ENCODE data around the gene DNAJC5. TPM values are rescaled to one million over a fixed set of nuclear protein-coding genes. Genes with fewer than 3 reads are reported as not detected.

The DNAJC5 gene
- total RNA-seq, 1 experiment from 2014 or later: 28.5 TPM

DNA sequence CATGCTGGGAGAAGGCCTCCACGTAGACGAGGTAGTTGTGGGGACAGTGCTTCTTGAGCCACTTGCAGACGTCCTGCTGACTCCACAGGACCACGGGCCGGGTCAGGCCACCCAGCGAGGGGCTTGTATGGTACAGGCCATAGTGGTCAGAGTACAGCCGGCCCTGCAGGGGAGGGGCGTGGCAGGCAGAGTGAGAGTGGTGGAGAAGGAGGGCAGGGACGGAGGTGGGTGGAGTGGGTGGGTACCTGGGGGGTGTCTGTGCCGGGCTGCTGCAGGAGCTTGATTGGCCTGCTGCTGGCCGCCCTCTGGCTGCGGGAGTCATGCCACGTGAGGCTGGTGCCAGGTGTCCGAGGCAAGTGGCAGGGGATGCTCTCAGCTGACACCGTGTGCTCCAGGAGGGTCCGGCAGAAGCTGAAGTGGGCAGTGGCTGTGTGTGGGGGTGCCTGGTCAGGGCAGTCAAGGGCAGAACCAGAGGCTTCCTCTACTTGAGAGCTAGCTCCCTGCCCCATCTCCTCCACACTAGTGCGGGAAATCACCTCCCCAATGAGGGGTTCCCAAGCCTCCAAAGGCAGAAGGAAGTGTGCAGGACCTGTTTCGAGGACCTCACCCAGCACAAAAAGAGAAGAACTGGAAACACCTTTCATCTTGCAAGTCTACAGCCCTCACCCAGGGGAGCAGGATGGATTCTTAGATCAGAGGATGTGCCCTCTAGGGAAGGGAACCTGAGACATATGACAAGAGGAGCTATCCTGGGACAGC, 82.2 kb downstream of the DNAJC5 start (continued):
- TF ChIP-seq, protein P1, sequence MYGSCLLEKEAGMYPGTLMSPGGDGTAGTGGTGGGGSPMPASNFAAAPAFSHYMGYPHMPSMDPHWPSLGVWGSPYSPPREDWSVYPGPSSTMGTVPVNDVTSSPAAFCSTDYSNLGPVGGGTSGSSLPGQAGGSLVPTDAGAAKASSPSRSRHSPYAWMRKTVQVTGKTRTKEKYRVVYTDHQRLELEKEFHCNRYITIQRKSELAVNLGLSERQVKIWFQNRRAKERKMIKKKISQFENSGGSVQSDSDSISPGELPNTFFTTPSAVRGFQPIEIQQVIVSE (CRISPR knock-in tag; IDR thresholded peaks at IDR 0.05; ENCODE audit: borderline replicate concordance): no peak
- no peak for TF ChIP-seq JAZF1 (CRISPR knock-in tag; IDR thresholded peaks at IDR 0.05)
- TF ChIP-seq ESRRA (CRISPR knock-in tag; IDR thresholded peaks at IDR 0.05; ENCODE audit: borderline replicate concordance): no peak

DNA sequence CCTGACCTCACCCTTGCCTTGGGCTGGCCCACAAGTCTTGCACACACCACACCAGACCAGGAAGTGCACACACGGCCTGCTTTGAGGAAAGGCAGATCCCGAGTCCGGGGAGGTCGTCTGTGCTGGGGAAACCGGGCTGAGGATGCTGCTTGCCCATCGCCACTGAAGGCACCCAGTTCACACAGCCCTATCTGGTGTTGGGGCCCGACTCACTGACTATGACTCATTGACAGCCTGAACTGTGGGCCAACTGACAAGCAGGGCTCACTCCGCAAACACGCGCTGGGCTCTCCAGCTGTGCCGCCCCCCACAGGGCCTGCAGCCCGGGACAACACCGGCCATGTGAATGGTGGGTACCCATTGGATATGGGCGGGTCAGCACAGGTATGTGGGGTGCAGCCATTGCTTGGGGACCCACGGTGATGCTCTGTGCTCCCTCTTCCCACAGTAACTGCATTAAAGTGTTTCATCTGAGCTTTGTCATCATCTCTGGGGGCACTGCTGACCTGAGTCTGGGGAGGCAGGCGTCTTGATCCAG, 82.9 kb downstream of the DNAJC5 start:
- ATAC-seq (no peak), DNase-seq (ENCODE audit: low spot score) (no peak)
- Mint-ChIP-seq H3K9me3 (no peaks in the 10 kb centered on the region), H3K27me3 (ENCODE audit: low read depth) (peaks cover 12% of the 10 kb centered on the region), H3K36me3 (peaks cover 3% of the 10 kb centered on the region), H3K4me1 (peaks cover 31% of the 10 kb centered on the region), H3K27ac (no peak overlapping the region), H3K4me3 (peak overlapping the region; percentile 76)
- ChIA-PET POLR2A (no interaction called here), CTCF (no interaction called here)
- peak; percentile 61; the same call in 1 of the 2 replicates for TF ChIP-seq GABPB1 (CRISPR knock-in tag; IDR thresholded peaks at IDR 0.05)
- no peak for TF ChIP-seq ZNF423 (CRISPR knock-in tag; IDR thresholded peaks at IDR 0.05)

DNA sequence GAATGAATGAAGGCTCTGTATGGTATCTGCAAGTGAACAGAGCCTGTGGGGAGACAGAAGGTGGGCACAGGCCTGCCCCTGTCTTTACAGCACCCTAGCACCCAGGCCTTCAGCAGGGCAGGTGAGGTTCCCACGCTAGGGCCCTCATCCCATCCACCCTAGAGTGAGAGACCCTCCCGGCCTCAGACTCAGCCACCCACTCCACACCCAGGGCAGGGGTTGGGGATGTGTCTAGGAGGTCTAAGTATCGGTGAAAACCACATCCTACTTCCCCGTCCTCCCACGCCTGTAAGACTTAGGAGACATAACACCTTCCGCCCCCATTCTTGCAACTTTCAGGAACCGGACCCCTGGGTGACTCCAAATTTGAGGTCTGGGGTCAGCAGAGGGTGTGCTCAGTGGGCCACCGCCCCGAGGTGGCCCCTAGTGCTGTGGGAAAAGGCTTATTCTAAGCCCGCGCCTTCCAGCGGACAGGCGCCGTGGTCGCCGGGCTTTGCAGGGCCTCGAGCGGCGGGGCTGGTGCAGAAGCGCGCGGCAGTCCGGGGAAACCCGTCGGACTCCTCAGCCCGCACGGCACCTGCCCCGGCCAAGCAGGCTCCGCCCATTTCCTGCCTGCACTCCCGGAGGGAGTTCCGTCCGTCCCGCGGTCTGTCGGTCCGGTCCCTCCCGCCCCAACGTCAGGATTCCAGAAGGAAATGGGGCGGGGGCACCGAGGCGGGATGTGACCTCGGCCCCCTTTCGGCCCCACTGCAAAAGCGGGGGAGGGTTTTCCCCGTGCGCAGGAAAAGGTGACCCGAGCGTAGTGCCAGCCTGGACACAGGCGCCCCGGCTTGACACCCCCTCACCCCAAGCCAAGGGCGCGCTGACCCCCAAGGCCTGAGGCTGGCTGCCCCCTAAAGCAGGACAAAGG, 83.6 kb downstream of the DNAJC5 start:
- Mint-ChIP-seq H3K9me3 (no peaks in the 10 kb centered on the region), H3K4me1 (peaks cover 25% of the 10 kb centered on the region), H3K27me3 (ENCODE audit: low read depth) (peaks cover 10% of the 10 kb centered on the region), H3K36me3 (peaks cover 8% of the 10 kb centered on the region), H3K27ac (0 out of 2 replicates have a peak overlapping the region, but pooled peaks have one; percentile 53), H3K4me3 (peak overlapping the region; percentile 76)
- ChIA-PET CTCF (interaction anchor here (0.7 to 3.1 kb wide), 16 partner anchors 19 to 482 kb away, joined by 3 to 51 read pairs (median 13); partner anchors contain the start of genes C20orf204, DNAJC5, LKAAEAR1 and PTK6), POLR2A (no interaction called here)
- DNase-seq (ENCODE audit: low spot score) (peak; percentile 89), ATAC-seq (peak; percentile 53)
- TF ChIP-seq ETV6 (CRISPR knock-in tag; IDR thresholded peaks at IDR 0.05): peak; percentile 68; the same call in 1 of the 2 replicates
- no peak for TF ChIP-seq NFYB (CRISPR knock-in tag; conservative IDR thresholded peaks at IDR 0.05; ENCODE audit: low read depth)
- TF ChIP-seq MXD4 (CRISPR knock-in tag; IDR thresholded peaks at IDR 0.05; ENCODE audit: borderline replicate concordance): no peak
- TF ChIP-seq KAT7 (CRISPR knock-in tag; IDR thresholded peaks at IDR 0.05; ENCODE audit: borderline replicate concordance): no peak
- TF ChIP-seq JUN (CRISPR knock-in tag; IDR thresholded peaks at IDR 0.05): no peak
- TF ChIP-seq, protein P2, sequence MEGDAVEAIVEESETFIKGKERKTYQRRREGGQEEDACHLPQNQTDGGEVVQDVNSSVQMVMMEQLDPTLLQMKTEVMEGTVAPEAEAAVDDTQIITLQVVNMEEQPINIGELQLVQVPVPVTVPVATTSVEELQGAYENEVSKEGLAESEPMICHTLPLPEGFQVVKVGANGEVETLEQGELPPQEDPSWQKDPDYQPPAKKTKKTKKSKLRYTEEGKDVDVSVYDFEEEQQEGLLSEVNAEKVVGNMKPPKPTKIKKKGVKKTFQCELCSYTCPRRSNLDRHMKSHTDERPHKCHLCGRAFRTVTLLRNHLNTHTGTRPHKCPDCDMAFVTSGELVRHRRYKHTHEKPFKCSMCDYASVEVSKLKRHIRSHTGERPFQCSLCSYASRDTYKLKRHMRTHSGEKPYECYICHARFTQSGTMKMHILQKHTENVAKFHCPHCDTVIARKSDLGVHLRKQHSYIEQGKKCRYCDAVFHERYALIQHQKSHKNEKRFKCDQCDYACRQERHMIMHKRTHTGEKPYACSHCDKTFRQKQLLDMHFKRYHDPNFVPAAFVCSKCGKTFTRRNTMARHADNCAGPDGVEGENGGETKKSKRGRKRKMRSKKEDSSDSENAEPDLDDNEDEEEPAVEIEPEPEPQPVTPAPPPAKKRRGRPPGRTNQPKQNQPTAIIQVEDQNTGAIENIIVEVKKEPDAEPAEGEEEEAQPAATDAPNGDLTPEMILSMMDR (IDR thresholded peaks at IDR 0.05): no peak
- peak; percentile 96 for TF ChIP-seq ZNF121 (CRISPR knock-in tag; IDR thresholded peaks at IDR 0.05)
- TF ChIP-seq, protein P3, sequence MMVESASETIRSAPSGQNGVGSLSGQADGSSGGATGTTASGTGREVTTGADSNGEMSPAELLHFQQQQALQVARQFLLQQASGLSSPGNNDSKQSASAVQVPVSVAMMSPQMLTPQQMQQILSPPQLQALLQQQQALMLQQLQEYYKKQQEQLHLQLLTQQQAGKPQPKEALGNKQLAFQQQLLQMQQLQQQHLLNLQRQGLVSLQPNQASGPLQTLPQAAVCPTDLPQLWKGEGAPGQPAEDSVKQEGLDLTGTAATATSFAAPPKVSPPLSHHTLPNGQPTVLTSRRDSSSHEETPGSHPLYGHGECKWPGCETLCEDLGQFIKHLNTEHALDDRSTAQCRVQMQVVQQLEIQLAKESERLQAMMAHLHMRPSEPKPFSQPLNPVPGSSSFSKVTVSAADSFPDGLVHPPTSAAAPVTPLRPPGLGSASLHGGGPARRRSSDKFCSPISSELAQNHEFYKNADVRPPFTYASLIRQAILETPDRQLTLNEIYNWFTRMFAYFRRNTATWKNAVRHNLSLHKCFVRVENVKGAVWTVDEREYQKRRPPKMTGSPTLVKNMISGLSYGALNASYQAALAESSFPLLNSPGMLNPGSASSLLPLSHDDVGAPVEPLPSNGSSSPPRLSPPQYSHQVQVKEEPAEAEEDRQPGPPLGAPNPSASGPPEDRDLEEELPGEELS (CRISPR knock-in tag; IDR thresholded peaks at IDR 0.05): no peak
- TF ChIP-seq FOXP1 (CRISPR knock-in tag; IDR thresholded peaks at IDR 0.05; ENCODE audit: borderline replicate concordance): 0 out of 2 replicates have a peak, but pooled peaks have one; percentile 54
- TF ChIP-seq, protein P4, sequence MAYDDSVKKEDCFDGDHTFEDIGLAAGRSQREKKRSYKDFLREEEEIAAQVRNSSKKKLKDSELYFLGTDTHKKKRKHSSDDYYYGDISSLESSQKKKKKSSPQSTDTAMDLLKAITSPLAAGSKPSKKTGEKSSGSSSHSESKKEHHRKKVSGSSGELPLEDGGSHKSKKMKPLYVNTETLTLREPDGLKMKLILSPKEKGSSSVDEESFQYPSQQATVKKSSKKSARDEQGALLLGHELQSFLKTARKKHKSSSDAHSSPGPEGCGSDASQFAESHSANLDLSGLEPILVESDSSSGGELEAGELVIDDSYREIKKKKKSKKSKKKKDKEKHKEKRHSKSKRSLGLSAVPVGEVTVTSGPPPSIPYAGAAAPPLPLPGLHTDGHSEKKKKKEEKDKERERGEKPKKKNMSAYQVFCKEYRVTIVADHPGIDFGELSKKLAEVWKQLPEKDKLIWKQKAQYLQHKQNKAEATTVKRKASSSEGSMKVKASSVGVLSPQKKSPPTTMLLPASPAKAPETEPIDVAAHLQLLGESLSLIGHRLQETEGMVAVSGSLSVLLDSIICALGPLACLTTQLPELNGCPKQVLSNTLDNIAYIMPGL (CRISPR knock-in tag; IDR thresholded peaks at IDR 0.05): peak; percentile 65; the same call in 1 of the 2 replicates
- no peak for TF ChIP-seq NR3C1 (CRISPR knock-in tag; conservative IDR thresholded peaks at IDR 0.05; ENCODE audit: low read depth)
- TF ChIP-seq, protein P5, sequence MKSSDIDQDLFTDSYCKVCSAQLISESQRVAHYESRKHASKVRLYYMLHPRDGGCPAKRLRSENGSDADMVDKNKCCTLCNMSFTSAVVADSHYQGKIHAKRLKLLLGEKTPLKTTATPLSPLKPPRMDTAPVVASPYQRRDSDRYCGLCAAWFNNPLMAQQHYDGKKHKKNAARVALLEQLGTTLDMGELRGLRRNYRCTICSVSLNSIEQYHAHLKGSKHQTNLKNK (CRISPR knock-in tag; IDR thresholded peaks at IDR 0.05): no peak
- TF ChIP-seq IRF2 (CRISPR knock-in tag; IDR thresholded peaks at IDR 0.05; ENCODE audit: borderline replicate concordance, low read depth): no peak
- peak; percentile 33; the same call in 1 of the 2 replicates for TF ChIP-seq MYBL2 (CRISPR knock-in tag; IDR thresholded peaks at IDR 0.05)
- TF ChIP-seq, protein P6, sequence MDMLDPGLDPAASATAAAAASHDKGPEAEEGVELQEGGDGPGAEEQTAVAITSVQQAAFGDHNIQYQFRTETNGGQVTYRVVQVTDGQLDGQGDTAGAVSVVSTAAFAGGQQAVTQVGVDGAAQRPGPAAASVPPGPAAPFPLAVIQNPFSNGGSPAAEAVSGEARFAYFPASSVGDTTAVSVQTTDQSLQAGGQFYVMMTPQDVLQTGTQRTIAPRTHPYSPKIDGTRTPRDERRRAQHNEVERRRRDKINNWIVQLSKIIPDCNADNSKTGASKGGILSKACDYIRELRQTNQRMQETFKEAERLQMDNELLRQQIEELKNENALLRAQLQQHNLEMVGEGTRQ (CRISPR knock-in tag; IDR thresholded peaks at IDR 0.05): peak; percentile 36; the same call in 1 of the 2 replicates
- peak; percentile 55; the same call in 1 of the 2 replicates for TF ChIP-seq TEAD1 (CRISPR knock-in tag; IDR thresholded peaks at IDR 0.05)
- no peak for TF ChIP-seq FOXJ3 (CRISPR knock-in tag; IDR thresholded peaks at IDR 0.05; ENCODE audit: borderline replicate concordance)
